Activated T-cell treated with anti-CD3 and anti-CD28 coated beads for 48 hours (primary cell): ENCODE data around the gene ARHGAP18.

ENCODE experiments used
- DNase-seq: peaks from one replicate; pipeline ENCODE4 v3.0.0-alpha.2; 2020; ENCODE audit warnings: low read depth

ARHGAP18 gene

DNA sequence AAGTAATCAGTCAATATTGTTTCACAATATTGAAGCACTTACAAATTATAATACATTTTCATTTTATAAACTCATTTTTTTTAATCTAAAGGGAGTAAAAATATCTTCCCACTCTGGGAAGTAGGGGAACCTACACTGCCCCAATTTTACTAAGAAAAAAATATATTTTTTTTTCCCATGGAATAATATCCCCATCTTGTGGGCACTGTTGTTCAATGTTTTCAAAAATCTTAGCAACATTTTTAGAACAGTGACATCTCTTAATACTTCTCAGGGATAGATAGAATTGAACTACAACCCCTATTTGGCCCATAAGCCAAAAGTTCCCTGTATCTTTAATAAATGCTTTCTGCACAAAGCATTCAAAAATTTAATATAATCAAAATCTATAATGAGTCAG lies 42.9 kb downstream of the ARHGAP18 start:
- no peak for DNase-seq

DNA sequence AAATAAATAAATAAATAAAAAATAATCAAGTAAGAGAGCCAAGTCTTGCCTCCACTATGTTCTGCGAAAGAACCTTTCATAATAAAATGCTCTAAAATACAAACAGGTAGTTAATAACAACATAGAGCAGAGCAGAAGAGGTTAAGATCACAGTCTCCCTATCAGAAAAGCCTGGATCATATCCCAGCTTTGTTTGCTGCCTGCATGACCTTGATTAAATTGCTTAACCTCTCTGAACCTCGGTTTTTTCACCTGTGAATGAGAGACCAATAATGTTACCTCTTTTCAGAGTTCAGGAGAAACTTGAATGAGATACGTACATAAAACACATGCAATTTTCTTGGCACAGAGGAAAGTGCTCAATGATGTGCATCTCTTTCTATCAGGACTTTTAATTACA lies 44.4 kb downstream of the ARHGAP18 start:
- DNase-seq = no peak

DNA sequence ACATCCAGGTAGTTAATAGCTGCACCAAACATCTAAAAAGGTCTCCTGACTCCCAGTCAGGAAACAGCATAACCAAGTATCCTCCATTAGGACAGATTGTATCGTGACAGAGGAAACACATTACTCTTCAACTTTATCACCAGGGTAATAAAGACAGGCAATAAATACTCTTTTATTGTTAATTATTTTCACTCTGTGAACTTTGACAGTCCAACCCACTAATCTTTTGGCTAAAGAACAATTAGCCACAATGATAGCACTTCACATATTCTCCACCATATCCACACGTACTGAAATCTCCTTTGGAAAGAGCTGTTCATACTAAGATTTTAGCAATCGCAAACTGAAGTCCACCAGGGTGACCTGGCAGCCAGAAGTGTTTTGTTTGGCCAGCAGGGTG lies 46.4 kb downstream of the ARHGAP18 start:
- no peak for DNase-seq

DNA sequence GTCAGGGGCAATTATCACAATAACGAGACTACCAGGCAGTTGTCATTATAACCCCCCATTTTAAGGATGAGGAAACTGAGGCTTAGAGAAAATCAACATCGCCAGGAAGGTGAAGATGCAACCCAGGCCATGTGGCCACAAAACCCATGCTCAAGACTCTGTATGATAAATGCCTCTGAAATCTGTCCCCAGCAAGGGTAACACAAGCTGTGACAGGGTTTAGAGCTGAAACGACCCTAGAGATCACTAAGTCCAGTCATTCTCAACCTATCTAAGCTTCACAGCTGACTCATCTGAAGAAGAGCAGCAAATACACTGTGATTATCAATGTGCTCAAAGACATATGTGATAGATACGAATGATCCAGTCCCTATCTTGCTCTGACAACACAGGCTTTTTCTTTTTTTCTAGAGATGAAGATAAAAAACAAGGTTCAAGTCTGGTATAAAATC lies 47.0 kb downstream of the ARHGAP18 start:
- no peak for DNase-seq

DNA sequence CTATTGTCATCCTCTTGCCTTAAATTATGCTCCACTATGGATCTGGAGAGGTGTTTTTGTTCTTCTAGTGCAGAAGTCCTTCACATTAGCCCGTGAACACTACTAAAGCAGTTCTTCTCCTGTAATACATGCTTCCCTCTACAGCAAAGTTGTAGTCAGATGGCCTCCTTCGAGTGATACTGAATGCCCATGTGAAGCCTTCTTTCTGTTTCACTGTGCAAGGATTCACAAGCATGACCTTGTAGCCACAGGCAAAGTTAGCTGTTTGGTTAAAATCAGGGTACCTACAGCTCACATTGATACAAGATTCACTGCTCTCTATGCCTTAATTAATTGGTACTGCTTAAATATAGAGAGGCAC lies 47.6 kb downstream of the ARHGAP18 start:
- no peak for DNase-seq

DNA sequence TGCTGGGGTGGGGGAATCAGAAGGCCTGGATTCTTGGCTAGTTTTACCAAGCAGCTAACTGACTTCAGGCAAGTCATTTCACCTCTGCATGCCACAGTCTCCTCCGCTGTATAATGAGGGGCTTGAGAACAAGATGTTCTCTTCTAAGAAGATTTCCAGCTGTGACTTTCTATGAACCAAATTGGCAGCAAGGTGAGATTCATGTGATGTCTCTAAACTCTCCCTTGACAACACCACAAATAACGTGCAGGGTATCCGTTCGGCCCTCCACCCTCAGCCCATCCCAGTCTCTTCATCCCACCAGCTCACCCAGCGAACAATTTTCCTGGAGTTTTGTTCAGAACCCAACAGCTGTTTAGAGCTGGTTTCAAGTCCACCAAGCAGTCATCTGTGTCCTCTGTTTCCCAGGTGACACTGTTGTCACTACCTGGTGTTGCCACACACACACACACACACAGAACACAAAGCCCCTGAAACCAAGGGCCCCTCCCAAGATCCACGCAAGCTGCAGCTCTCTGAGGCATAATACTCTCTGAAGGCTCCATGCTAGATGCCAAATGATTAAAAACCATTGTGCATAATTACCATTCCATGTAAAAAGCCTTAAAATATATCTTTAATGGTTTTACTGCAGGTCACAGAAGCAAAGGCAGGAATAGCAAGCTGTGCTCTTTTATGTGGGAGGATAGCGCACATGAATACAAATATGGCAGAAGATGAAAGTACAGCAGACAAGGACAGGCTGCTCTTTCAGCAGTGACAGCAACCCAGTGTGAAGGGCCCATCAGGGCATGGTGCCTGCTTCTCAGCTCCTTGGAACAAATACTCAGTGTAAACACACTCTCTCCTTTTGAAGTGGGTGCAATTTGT lies 48.2 kb downstream of the ARHGAP18 start:
- no peak for DNase-seq

DNA sequence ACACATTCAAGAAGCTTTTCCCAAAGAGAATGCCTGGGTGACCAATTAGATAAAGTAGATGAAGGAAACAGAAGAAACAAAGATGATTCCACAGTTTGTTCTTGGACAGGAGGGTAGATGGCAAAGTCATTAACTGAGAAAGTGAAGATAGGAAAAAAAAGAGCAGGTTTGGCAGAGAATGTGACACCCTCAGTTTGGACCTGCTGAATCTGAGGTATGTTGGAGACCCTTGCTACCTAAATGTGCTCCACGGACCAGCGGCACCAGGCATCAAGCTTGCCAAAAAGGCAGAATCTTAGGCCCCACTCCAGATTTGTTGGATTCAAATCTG lies 49.7 kb downstream of the ARHGAP18 start:
- no peak for DNase-seq

DNA sequence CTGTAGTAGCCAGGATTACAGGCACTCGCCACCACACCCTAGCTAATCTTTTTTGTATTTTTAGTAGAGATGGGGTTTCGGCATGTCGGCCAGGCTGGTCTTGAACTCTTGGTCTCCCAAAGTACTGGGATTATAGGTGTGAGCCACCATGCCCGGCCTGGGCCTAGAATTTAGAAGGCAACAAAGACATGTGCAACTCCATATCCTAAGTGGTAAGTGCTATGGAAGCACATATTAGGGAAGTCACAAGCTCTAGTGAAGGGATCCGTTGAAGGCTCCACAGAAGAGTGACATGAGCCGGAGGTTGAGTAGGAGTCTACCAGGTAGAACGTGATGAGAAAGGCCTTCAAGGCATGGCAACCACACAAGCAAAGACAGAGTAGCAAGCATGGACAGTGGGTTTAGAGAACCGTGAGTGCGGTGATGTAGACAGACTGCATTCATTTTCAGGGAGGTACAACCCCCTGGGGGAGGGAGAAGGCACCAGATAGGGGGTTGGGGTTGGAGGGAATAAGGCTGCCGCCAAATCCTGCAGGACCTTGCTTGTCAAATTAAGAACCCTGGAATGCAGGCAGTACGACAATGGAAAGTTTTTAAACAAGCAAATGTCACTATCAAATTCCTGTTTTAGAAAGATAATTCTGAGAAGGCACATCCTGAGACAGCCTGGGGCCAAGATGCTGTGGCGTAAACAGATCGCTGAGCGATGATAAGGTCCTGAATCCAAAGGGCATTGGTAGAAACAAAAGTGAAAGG lies 50.2 kb downstream of the ARHGAP18 start:
- DNase-seq = no peak

DNA sequence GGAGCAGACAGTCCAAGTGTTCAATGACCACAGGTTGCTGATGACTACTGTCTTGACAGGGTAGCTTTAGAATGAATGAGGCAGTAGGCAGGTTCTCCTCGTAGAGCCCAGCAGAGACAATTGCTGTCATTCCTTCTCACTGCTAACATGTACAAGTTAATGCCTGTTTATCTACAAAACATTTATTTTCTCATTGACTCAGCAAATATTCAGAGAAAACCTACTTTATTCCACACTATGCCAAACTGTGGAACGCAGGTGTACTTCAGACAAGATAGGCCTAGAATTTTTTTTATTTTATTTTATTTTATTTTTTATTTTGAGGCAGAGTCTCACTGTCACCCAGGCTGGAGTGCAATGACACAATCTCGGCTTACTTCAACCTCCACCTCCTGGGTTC lies 50.8 kb downstream of the ARHGAP18 start:
- no peak for DNase-seq

DNA sequence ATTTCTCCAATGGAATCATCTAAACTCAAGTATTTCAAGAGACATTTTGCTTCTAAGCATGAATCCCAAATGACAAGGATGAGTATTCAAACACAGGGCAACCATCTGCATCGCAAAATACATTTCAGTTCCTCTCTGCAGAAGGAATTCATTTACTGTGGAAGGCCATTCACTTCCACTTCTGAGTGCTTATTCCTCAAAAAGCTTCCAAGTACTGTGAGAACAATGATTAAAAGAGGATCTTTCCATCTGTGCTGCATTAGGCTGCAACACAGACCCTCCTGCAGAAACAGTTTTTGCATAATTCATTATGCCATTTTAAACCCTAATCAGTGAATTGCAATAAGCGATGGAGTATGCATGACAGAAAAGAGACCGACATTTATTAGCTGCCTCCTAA lies 52.5 kb downstream of the ARHGAP18 start:
- DNase-seq = no peak

DNA sequence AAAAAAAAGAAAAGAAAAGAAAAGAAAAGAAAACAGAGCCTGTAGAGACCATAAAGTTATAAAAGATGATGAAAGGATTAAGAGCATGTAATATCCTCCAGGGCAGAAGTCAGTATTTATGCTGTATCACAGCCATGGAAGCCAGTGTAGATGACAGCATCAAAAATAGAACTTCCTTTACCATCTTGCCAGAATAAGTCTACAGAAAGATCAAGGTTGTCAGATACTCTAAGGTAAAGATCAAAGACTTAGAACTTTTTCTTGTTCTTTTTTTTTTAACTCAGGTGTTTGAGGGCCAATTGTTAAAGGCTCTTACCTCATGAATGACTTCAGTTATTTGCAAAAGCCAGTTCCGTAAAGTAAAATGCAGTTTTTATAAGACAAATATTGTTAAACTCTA lies 54.6 kb downstream of the ARHGAP18 start:
- DNase-seq = no peak

DNA sequence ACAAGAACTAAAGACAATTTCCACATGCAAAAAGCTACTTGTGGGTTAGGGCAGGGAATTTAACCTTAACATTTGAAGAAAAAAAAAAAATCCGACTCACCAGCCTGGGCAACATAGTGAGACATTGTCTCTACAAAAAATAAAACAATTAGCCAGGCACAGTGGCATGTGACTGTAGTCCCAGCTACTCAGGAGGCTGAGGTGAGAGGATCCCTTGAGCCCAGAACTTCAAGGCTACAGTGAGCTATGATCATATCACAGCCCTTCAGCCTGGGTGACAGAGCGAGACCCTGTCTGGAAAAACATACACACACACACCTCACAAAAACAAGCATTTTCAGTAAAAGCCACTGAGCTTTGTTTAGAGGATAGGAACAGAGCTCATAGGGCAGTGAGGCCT lies 56.2 kb downstream of the ARHGAP18 start:
- DNase-seq = no peak

DNA sequence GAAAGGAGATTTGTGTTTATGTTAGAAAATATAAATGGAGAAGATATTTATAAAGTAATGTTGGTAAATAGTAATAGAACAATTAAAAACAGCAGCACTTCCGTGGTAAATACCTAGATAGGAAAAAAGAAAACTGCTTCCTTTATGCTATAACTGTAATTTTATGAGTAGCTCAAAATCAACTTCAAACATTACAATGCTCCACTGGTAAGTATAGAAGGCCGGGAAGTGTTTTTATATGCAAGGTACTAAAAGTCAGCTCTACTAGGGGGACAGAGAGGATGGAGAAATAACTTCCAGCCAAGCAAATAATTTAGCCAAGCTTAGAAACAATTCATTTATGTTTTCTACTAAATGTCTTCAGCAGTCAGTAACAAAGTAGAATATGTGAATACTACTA lies 56.7 kb downstream of the ARHGAP18 start:
- DNase-seq = no peak

DNA sequence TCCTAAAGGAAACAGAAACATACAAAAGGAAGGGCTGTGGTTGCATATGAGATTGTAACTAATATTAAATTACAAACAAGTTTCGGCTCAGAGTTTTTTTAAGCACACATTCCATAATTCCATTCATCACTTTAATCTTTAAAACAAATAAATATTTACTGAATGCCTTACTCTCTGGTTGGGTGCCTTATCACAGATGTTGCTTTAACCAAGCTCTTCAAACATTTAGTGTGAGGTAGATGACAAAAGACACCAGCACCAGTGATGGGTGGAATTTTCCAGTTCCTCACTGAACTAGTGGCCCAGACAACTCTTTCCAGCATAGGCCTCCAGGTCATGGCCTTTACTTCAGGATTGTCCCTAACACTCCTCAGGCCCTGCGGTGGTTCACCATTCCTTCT lies 58.7 kb downstream of the ARHGAP18 start:
- no peak for DNase-seq

DNA sequence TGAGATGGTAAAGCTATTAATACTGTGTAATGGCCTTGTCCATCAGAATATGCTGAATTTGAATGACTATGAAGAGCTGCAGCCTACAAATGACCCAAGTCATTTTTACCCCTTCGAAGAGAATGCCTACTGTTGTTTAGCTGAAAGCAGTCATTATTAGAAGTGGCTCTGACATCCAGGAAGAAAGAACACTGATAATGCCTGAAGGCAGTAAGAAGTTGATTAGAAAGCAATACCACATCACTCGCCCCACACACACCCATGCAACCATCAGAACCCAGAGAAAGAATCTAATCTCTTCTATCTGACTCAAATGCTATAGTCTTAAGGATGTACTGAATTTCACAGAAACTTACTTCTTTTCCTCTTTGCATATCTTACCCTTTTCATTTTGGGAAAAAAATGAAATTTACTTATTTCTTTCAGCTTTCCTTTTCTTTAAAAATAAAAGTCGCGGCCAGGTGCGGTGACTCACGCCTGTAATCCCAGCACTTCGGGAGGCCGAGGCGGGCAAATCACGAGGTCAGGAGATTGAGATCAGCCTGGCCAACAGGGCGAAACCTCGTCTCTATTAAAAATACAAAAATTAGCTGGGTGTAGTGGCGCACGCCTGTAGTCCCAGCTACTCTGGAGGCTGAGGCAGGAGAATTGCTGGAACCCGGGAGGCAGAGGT lies 61.0 kb downstream of the ARHGAP18 start:
- DNase-seq = no peak

DNA sequence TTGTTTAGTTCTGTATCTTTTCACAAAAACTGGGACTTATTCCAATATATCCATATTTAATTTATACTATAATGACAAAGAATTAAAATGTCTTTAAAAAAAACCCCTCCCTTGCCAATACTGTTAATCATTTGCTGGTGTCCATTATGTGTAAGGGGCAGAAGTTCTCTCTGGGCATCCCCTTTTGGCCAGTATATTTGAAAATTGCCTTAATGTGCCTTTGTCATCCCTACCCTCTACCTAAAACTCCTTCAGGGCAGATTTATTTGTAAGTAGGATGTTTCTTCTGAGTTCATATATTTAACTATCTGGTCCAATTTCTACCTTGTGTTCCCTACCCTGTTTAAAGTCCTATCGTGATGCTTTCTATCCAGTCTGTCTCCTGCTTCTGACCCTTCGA lies 62.9 kb downstream of the ARHGAP18 start:
- no peak for DNase-seq

DNA sequence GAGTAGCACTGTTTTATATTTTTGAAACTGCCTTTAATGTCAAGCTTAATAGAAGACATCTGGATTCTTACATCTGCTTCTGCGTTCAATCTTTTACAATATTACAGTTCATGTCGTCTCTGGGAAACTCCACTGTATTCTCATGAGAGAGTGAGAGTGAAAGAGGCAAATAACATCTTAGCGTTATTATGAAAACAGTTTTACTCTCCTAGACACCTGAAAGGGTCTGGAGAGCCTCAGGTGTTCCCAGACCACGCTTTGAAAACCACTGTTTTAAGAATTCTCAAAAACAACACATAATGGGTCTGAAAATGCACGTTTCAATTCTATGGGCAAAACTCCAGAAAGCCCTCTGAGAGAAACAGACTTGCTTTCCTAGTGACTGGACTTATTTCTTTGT lies 63.3 kb downstream of the ARHGAP18 start:
- no peak for DNase-seq

DNA sequence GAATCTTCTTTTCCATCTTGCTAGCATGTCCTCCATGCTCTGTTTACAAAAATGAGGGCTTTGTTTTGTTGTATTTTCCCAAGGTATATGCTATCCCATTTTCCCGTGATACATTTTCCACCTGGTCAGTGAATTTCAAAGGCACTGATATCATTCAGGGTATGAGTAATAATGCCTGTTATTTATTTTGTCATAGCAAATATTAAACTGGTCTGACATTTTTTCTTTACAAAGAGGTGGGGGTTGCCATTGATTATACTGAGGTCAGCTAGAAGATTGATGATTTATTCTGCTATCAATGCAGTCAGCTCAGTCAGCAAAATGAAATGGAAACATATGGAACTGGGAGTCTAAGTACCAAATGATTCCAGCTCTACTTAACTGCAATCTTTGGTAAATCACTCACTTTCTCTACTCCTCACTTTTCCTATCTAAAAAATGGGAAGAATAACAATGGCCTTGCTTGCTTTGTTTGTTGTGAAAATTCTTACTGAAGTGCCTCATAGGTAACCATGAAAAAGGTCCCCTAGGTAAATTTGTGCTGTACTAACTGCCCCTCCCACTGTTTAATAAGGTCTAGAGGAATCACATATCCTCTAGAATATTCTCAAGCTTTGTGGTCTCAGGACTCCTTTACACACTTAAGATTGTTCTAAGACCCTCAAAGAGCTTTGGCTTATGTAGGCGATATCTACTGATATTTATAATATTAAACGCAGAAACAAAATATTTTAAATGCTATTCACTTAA lies 64.0 kb downstream of the ARHGAP18 start:
- no peak for DNase-seq

DNA sequence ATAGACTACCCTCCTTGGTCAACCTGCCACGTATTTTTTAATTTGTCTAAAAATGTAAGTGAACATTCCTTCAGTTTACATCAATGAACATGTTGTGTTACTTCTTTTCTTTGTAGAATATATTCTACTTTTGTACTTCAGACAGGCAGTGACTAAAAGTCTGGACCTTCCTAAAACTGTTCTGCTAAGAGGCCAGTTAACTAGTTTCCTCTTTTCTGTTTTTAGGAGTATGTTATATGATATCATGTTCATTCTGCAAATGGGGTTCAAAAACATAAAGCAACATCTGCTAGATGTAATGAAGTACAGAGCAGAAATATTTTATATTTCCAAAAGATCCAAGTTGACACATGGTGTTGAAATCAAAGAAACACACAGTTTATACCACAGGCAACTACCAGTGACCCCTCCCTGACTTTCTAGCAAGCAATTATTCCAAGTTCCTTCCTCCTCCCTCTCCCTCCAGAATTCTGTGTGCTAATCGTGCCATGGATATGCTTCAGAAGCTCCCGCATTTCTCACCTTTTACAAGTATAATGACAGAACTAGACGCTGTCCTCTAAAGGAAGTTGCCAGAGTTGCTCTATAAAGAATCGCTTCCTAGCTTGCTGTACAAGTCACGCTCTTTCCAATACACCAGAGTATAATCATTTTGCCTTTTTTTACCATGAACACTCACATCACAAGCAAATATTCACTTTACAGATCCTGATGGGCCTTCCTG lies 64.7 kb downstream of the ARHGAP18 start:
- DNase-seq = no peak

DNA sequence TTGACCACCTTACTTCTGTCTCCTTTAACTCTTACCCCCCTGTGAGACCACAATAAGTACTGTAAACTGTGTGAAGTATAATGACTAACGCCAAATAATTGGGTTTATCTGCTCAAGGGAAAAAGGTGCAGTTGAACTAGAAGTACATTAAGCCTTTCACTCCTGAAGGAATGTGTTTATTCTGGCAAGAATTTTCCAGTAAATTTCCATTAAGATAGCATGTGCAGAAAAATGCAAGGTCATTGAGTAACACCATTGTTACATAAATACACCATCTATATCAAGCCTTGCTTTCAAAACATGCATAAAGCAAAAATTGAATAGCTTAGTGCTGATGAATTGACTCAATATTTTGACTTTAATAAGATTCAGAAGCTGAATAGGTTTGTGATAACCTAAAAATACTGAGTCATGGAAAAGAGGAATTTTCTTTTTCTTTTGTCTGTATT lies 65.4 kb downstream of the ARHGAP18 start:
- DNase-seq = no peak

DNA sequence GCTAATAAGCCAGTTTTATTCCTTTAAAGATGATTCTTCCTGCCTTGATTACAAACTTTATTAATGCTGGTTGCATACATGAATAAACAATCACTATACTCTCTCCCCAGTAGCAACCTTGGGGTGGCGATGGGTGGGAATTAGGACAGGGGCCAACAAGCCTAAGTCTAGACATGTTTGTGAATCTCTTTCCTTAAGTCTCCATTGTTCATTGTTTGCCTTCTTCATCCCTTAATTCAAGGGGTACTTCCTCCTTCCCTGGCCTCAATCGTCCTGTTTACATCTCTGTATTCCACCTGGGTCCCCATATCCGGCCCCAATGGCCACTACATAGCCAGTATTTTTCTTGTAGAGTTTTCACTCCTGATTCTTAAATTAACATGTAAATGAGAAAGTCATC lies 66.0 kb downstream of the ARHGAP18 start:
- no peak for DNase-seq

DNA sequence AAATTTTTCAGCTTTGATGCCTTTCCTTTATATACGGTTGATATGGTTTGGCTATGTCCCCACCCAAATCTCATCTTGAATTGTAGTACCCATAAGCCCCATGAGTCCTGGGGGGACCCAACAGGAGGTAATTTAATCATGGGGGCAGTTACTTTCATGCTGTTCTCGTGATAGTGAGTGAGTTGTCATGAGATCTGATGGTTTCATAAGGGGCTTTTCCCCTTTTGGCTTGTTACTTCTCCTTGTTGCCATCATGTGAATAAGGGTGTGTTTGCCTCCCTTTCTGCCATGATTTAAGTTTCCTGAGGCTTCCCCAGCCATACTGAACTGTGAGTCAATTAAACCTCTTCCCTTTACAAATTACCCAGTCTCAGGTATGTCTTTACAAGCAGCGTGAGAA lies 66.8 kb downstream of the ARHGAP18 start:
- DNase-seq = no peak
